Small intestine (tissue), 7 donors: Measurements from ENCODE around the gene MSI2. TPM values are rescaled to one million over a fixed set of nuclear protein-coding genes. Genes with fewer than 3 reads are reported as not detected.
A peak's percentile ranks its signal among the peaks of the same experiment; 100 is the strongest.

Source experiments
- DNase-seq, 2 donors: peaks; one replicate each; pipeline versions ENCODE4 v3.0.0 to v3.0.0-alpha.2; 2013
- FAIRE-seq: peaks from 2 replicates; lab custom pipeline; 2012; peaks lifted over from hg19 to GRCh38; lab: Jason Lieb, UNC
- H3K27ac ChIP-seq, 3 donors: one replicate each; pipeline ENCODE4 v1.5.1; 2013; ENCODE audit warnings: low read length in 2 of 3, mild to moderate bottlenecking in 2 of 3, control low read depth in 1 of 3, inconsistent platforms in 1 of 3, low read depth in 1 of 3, moderate library complexity in 1 of 3
- H3K27me3 ChIP-seq, 3 donors: one replicate each; pipeline ENCODE4 v1.6.1; 2013; ENCODE audit warnings: low read length in 3 of 3, inconsistent platforms in 1 of 3; ENCODE audit not compliant: control insufficient read depth in 3 of 3, insufficient read depth in 3 of 3
- H3K36me3 ChIP-seq, 3 donors: one replicate each; pipeline ENCODE4 v1.6.1; 2013; ENCODE audit warnings: low read length in 3 of 3, inconsistent platforms in 1 of 3, low read depth in 1 of 3, mild to moderate bottlenecking in 1 of 3, moderate library complexity in 1 of 3; ENCODE audit not compliant: control insufficient read depth in 3 of 3, insufficient read depth in 2 of 3
- H3K4me1 ChIP-seq, 3 donors: one replicate each; pipeline ENCODE4 v1.6.1; 2013; ENCODE audit warnings: low read length in 2 of 3, inconsistent platforms in 1 of 3, low read depth in 1 of 3, mild to moderate bottlenecking in 1 of 3, moderate library complexity in 1 of 3; ENCODE audit not compliant: control insufficient read depth in 3 of 3, insufficient read depth in 2 of 3
- H3K4me3 ChIP-seq, 3 donors: one replicate each; pipeline ENCODE4 v1.5.1; 2013; ENCODE audit warnings: low read length in 3 of 3, control low read depth in 1 of 3, inconsistent platforms in 1 of 3, low read depth in 1 of 3, mild to moderate bottlenecking in 1 of 3, moderate library complexity in 1 of 3
- H3K9me3 ChIP-seq, 2 donors: one replicate each; pipeline ENCODE4 v1.6.1; 2013; ENCODE audit warnings: low read depth in 1 of 2, low read length in 1 of 2; ENCODE audit not compliant: control insufficient read depth in 2 of 2, insufficient read depth in 1 of 2
- WGBS, 3 donors: extraction: QIAGEN DNeasy Blood & Tissue Kit; methylation state at CpG; one replicate each; pipeline ENCODE4 v1.1.7; 2013; 5-methylcytosine and 5-hydroxymethylcytosine counted together
- polyA plus RNA-seq, 4 donors: library from polyadenylated mRNA; stranded (reverse) in 3 of 4; unstranded in 1 of 4; fragments of 200-250 nt in 3 of 4; fragments of 120-200 nt in 1 of 4; gene quantifications; one replicate each; pipeline versions ENCODE4 v1.2.1 to v1.2.3, GENCODE V29; 2013
- donor health status: healthy with polysubstance abuse.
- donor health status: control.
- donor health status: control.
- donor health status: Bipolar disorder and iron deficiency.
- donor health status: healthy.

MSI2 gene
- polyA plus RNA-seq, 4 donors: 5.1 to 49.4 (median 12.6) TPM

DNA sequence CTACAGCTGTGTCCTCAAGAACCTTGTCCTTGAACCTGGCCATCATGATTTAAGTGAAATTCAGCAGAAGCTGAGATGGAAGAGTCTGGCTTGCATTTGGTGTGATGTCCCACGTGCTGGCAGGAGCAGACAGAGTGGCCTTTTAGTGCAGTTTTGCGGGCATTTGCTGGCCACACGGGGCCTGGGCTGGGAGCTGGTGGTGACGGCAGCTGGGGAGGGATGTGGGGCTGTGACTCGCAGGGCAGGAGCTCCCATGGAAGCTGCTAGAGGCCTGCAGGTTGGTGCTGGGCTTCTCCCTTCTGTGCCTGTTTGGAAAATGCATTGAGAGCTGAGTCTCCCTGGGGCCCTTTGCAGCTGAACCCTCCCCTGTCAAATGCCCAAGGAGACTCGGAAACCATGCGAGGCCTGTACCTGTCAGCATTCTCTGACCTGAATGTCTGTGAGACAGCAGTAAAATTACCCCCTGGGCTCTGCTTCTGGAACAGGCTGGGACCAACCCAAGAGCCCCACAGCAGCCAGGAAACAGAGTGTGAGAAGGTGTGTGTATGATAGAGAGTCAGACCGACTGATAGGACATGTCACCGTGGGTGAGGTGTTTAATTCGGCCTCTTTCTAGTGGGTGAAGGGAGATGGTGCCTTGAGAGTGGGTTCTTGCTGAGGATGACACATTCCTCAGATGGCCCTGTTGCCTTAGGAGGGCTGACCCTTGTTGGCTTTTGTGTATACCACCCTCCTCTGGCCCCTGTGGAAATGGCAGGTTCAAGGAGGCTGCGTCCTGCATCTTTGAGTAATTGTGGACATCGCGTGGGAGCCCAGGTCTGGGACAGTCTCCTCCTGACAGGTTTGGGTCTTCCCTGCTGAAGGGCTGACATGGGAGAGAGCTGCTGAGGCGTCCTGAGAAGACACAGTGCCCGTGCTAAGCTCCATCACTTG, 145.5 kb downstream of the MSI2 start:
- 93 to 94% (median 93%) methylated on average over 15 of the region's 15 CpGs for WGBS, 3 donors

DNA sequence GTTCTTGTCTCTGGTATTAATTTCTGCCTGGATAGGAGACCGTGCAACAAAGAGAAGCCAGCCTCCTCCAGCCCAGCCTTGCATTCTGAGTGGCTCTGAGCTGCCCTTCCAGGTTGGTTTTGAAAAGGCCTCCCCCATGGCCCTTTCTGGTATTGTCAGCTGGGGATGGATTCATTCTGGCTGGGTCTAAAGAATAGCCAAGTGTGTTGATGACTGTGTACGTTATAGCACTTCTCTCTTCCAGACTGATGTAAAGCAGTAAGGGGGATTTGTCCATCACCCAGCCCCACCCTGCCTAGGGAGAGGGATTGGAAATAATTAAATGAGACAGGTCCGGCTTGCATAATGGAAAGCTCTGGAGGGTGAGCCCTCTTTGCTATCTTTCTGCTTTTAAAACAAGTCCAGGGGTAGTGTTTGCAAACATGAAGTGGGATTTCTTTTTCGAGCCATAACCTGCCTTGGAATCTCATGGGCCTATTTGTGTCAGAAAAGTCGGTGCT, 146.4 kb downstream of the MSI2 start:
- Histone ChIP-seq H3K36me3 (peaks cover 0 to 42% (median 0%) of the 10 kb centered on the region in 3 donors), H3K27me3 (no peaks in the 10 kb centered on the region), H3K9me3 (no peaks in the 10 kb centered on the region), H3K4me1 (peaks cover 0 to 24% (median 3%) of the 10 kb centered on the region in 3 donors), H3K4me3 (no peak overlapping the region), H3K27ac (no peak overlapping the region)
- DNase-seq: no peak
- no peak for FAIRE-seq
- 89 to 97% (median 94%) methylated on average over 5 of the region's 5 CpGs for WGBS, 3 donors

More for the DNA sequence above, 145.5 kb downstream of the MSI2 start:
- DNase-seq (no peak), FAIRE-seq (no peak)
- H3K4me3 ChIP-seq: no peak overlapping the region
- no peaks in the 10 kb centered on the region for H3K27me3 ChIP-seq
- no peaks in the 10 kb centered on the region for H3K9me3 ChIP-seq
- H3K4me1 ChIP-seq: peaks cover 0 to 16% (median 0%) of the 10 kb centered on the region in 3 donors
- no peak overlapping the region for H3K27ac ChIP-seq
- peaks cover 0 to 40% (median 0%) of the 10 kb centered on the region in 3 donors for H3K36me3 ChIP-seq

DNA sequence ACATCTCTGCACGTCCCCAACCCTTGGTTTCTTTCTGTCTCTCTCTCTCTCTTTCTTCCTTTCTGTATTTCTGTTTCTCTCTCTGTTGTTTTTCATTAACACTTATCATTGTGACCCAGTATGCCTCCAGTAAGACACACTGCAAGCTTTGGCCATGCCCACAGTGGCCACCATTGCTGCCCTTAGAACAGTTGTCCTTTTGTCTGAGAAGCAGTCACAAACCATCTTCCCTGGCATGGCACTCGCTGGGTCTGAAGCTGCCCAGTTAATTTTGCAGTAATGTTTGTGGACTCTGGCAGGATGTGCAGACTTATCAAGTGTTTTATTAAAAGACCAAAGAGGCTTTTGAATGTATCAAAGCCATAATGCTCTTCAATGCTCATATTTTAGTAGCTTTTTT, 146.9 kb downstream of the MSI2 start:
- WGBS, 3 donors: 88 to 93% (median 89%) methylated on average over 2 of the region's 2 CpGs
- Histone ChIP-seq H3K9me3 (no peaks in the 10 kb centered on the region), H3K4me1 (peaks cover 0 to 29% (median 6%) of the 10 kb centered on the region in 3 donors), H3K36me3 (peaks cover 0 to 42% (median 0%) of the 10 kb centered on the region in 3 donors), H3K27ac (no peak overlapping the region), H3K4me3 (no peak overlapping the region), H3K27me3 (no peaks in the 10 kb centered on the region)
- DNase-seq: no peak
- no peak for FAIRE-seq

DNA sequence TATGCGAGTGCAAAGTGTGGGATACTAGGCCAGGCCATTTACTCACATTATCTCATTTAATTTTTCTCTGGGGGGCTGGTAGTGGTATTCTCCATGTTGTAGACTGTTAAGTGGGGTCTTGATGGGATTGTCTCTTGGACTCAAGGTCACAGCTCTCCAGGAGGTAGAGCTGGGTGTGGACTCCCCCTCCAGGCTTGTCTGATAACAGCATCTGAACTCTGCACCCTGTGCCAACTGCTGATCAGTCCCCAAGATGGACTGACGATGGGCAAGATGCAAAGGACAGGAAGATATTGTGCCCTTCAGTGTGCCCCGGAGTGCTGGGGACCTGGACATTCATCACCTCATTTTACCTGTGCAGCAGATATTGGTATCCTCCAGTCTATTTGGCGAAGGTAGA, 147.8 kb downstream of the MSI2 start:
- 81 to 92% (median 87%) methylated on average over 4 of the region's 4 CpGs for WGBS, 3 donors
- FAIRE-seq (no peak), DNase-seq (peak in 1 of 2 donors; percentile 13)
- Histone ChIP-seq H3K27me3 (no peaks in the 10 kb centered on the region), H3K27ac (no peak overlapping the region), H3K9me3 (no peaks in the 10 kb centered on the region), H3K4me3 (no peak overlapping the region), H3K4me1 (peaks cover 0 to 37% (median 12%) of the 10 kb centered on the region in 3 donors), H3K36me3 (peaks cover 0 to 42% (median 0%) of the 10 kb centered on the region in 3 donors)

DNA sequence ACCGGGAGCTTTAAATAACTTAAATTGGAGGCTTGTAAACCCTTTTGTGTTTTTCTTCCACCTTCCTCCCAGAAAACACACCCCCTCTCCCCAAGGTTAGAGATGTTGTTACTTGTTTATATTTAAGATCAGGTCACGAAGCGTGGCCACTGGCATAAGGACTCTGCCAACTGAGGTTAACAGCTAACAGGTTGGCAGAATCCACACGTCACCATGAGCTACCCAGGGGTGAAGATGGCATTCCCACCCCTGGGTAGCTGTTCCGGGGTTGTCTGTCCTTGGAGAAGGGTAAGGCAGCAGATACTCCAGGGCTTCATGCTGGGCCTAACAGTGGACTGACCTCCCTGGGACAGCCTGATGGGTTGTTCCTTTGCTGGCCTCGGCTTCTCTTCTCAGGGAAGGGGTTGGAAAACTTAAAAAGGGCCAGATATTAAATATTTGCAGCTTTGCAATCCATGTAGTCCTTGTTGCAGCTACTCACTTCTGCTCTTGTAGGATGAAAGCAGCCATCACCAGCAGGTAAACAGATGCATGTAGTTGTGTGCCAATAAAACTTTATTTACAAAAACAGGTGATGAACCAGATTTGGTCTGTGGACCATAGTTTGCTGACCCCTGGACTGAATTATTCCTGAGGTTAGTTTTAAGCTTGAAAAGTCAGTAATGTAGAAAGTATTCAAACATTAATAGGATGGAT, 148.6 kb downstream of the MSI2 start:
- no peak overlapping the region for H3K4me3 ChIP-seq
- no peaks in the 10 kb centered on the region for H3K9me3 ChIP-seq
- no peaks in the 10 kb centered on the region for H3K27me3 ChIP-seq
- FAIRE-seq (no peak), DNase-seq (no peak)
- H3K27ac ChIP-seq: no peak overlapping the region
- peaks cover 0 to 40% (median 0%) of the 10 kb centered on the region in 3 donors for H3K36me3 ChIP-seq
- 95 to 98% (median 96%) methylated on average over 6 of the region's 6 CpGs for WGBS, 3 donors
- peaks cover 0 to 41% (median 12%) of the 10 kb centered on the region in 3 donors for H3K4me1 ChIP-seq

DNA sequence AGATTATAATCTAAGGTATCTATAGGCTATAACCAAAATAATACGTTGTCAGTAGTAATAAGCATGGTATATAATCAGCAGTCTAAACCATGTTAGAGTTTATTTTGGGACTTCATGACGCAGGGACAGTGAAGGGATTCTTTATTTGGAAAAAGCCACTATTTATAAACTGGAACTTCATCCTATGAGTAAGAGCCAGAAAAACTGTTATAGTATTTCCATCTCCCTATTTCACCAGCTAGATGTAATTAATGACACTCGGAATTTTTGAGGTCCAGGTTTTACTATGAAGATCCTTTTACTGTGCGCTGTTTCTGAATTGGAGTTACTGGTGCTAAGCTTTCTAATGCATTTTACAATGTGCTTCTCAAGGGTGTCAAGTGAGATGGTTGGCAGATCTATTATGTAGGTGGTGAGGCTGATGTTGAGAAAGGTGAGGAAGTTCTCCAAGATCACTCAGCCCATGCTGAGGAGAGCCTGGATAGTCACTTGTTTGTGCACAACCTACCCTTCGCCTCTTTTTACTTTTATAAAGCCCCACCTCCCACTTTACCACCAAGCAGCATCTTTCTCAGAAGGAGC, 149.3 kb downstream of the MSI2 start:
- H3K9me3 ChIP-seq: no peaks in the 10 kb centered on the region
- WGBS, 3 donors: 83 to 95% (median 93%) methylated on average over 5 of the region's 5 CpGs
- H3K27ac ChIP-seq: no peak overlapping the region
- no peak overlapping the region for H3K4me3 ChIP-seq
- peaks cover 0 to 40% (median 0%) of the 10 kb centered on the region in 3 donors for H3K36me3 ChIP-seq
- FAIRE-seq (no peak), DNase-seq (no peak)
- H3K27me3 ChIP-seq: no peaks in the 10 kb centered on the region
- H3K4me1 ChIP-seq: peaks cover 0 to 41% (median 12%) of the 10 kb centered on the region in 3 donors

DNA sequence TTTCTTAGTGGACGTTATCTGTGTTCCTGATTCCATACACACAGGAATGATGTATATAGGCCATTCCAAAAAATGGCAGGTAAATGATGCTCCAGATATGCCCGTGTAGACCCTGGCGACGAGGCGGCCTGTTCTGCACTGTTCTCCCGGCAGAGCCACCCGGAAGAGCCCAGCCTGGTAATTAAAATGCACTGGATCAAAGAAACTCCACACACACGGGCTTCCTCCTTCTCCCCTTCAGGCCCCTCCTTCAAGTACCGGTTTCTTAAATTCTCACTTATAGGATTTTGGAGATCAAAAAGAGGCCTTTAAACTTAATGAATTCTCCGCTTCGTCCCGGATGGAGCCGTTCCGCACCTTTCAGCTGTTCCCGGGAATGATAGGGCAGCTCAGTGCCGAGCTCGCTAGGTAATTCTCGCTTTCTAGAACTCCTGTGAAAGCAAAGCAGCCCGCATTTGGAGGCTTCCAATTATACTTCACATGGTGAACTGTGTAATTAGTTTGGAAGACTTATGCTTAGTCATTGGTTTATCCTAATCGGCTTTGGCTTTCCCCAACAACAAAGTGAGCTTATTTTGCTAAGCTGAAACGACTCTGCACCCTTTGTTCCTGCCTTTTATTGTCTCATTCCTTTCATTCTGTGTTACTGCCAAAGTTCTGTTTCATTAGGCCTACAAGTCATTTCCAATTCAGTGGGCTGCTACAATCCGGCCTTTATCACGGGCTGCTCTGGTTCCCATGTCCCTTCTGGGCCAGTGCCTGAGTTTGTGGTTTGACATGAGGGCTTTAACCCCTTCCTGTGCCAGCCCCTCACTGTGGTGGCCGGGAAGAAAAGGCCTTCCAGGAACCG, 150.0 kb downstream of the MSI2 start:
- no peak overlapping the region for H3K4me3 ChIP-seq
- no peaks in the 10 kb centered on the region for H3K9me3 ChIP-seq
- DNase-seq: peak in 1 of 2 donors; percentile 35
- H3K4me1 ChIP-seq: peaks cover 0 to 41% (median 12%) of the 10 kb centered on the region in 3 donors
- WGBS, 3 donors: 73 to 82% (median 81%) methylated on average over 25 of the region's 25 CpGs
- FAIRE-seq: no peak
- H3K27ac ChIP-seq: peak overlapping the region in 1 of 3 donors; percentile 74
- peaks cover 0 to 38% (median 0%) of the 10 kb centered on the region in 3 donors for H3K36me3 ChIP-seq
- H3K27me3 ChIP-seq: no peaks in the 10 kb centered on the region
